HG02884 (cell line): ENCODE results near the gene RBM26.

Experiments
- ATAC-seq: cut with Tn5 transposase; IDR thresholded peaks from one replicate; pipeline ENCODE4 v1.9.1; 2021; ENCODE audit warnings: mild to moderate bottlenecking, moderate library complexity; ENCODE audit not compliant: unreplicated experiment

The RBM26 gene

DNA sequence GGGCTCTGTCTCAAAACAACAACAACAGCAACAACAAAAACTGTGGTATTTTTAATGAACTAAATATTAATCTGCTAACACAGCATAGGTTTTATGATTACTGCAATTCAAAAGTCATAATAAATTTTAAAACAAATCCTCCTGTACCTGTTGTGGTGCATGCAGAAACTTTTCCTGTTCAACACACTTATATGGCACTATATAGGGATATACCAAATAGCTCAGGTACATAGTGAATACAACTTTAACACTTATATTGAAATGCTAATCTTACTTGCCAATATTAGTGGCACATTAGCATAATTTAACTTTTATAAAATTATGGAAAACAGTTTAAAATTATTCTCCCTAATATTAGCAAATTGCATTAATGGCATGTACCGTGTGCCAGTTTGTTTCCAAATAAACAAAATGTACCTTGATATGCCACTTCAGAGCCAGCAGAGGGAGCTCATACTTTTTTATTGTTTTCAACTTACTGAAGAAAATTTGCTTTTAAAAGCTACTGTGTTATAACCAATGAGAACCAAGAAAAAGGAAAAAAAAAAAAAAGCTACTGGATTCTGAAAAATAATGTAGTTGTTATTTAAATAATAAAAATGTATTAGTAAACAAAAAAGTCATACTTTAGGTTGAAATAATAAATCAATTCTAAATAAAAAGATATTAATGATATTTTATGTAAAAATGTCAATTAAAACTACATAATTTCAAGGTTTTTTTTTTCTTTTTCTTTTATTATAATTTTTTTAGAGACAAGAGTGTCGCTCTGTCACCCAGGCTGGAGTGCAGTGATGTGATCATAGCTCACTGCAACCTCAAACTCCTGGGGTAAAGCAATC, 18.0 kb upstream of the RBM26 start:
- ATAC-seq: peak; percentile 82

DNA sequence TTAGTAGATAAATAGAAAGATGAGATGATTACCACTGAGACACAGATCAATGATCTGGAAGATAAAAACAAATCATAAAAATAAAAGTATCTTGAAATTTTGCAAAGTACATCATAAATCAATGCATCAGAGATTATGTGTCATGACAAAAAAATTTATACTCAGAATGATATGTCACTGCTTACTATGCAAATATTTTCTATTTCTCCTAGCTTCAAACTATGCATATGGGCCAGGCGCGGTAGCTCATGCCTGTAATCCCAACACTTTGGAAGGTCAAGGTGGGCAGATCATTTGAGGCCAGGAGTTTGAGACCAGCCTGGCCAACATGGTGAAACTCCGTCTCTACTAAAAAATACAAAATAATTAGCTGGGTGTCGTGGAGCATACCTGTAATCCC, 17.3 kb upstream of the RBM26 start:
- no peak for ATAC-seq

DNA sequence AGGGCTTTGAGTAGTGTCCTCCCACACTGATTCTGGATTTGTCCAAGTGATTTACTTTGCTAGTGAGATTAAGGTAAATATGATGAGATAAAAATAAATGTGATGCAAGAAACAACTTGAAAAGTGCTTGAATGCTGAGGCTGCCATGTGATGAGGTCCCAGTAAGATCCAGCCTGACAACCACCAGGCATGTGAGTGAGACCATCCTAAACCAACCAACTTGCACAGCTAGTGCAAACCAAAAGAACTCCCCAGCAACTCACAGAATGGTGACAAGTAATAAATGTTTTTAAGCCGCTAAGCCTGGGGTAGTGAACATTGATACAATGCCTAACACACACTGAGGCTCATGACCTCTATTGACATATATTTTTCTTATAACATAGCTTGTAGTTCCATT, 13.3 kb upstream of the RBM26 start:
- ATAC-seq: no peak

DNA sequence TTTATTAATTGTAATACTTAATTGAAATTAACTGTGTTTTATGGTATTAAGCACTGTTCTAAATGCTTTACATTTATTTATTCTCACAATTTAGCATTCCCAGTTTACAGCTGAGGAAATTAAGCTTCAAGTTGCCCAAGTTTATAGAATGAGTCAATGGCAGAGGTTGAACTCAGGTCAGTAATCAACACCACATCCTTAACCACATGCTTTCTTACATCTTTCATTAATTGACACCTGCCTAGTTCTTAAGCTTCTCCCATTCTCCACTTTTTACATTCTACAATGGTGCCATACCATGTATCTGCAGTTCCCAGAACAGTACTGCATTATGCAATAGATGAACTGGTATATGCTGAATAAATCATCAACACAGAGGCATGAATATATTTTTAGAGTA, 11.7 kb upstream of the RBM26 start:
- no peak for ATAC-seq

DNA sequence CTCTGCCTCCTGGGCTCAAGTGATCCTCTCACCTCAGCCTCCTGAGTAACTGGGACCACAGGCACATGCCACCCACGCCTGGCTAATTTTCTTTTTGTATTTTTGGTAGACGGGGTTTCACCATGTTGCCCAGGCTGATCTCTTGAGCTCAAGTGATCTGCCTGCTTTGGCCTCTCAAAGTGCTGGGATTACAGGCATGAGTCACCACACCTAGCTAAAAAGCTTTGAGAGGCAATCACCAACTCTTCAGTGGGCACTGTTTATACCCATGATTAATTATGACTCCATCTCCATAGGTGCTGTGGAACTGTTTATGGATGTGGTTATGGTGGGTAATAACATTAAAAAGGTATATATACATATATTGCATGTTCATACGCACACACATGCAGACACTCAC, 7.5 kb upstream of the RBM26 start:
- no peak for ATAC-seq

DNA sequence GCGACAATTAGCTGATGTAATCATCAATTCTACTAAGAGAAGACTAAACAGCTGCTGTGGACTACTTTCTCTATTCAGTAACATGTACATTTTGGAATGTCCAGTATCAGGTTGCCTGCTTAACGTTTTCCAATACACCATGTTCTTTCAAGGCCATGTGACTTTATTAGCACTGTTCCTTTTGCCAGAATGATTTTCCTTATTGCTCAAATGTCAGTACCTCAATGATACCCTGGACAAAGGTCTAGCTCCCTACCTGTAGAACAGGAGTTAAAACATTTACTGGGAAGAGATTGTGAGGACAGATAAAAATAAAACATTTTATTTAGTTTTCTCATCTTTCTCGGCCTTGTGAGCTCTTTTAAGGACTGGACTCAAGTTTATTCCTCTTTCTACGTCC, 3.8 kb upstream of the RBM26 start:
- ATAC-seq: no peak

DNA sequence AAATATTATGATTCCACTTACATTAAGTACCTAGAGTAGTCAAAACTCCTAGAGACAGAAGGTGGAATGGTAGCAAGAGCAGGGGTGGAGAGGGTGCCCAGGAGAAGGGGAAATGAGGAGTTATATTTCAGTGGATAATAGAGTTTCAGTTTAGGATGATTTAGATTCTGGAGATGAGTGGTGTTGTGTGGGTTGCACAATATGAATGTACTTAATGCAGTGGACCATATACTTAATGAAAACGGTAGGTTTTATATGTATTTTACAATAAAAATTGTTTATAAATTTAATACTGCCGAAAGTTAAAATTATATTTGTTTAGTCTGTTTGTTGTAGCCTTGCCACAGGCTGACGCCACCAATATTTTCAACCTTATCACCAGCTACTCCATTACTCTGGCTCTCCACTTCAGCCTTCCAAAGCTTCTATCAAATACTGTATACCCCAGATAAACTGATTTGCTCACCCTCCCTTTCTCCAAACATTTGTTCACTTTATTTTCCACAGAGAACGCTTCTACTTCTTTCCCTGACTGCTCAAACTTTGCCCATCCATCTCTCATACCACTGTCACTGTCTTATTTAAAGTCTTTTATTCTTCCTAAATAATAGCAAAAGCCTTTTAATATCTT, 1.4 kb upstream of the RBM26 start:
- no peak for ATAC-seq

DNA sequence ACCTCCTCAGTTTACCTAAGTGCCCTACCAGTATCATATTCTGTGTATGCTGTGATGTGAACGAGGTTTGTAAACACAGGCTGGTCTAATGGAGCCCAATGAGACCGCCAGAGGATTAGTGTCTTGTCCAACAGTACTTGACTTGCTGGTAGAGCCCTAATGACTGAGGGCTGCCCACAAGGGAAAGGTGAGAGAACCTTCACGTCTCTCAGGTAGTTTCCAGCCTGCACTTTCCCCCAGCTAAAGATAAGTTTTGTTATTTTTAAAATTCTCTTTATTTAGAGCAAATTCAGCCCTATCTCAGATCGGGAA, 498 bp upstream of the RBM26 start:
- peak; percentile 25 for ATAC-seq

DNA sequence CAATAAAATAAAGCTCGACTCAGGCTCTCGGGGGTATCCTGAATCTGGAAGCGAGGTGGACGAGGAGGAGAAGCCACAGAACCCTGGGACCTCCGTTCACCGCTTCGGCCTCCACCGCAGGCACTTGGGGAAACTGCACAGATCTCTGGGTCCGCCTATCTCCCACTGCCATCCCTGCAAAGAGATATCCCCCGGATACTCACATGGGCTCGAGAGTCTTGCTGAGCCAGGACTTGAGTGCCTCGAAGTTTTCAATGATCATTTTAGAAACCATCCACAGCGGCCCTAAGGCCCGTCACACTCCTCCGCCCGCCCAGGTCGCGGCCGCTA, 589 bp downstream of the RBM26 start:
- no peak for ATAC-seq

DNA sequence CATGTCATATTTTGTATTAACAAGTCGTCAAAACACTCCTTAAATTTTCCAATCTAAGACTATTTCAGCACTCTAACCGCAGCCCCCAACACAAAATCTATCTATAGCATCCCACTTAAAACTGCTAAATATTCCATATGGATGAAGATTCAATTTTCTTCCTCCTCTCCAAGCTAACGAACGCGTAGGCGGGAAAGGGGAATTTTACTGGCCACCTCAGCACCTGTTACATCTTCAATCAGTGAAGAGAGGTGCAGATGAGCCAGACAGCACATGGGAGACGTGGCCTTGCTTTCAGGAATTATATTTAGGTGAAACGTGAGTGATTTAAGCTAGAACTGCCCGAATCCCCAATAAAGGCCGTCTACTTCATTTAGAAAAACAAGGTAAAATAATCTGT, 1.1 kb downstream of the RBM26 start:
- ATAC-seq: no peak

DNA sequence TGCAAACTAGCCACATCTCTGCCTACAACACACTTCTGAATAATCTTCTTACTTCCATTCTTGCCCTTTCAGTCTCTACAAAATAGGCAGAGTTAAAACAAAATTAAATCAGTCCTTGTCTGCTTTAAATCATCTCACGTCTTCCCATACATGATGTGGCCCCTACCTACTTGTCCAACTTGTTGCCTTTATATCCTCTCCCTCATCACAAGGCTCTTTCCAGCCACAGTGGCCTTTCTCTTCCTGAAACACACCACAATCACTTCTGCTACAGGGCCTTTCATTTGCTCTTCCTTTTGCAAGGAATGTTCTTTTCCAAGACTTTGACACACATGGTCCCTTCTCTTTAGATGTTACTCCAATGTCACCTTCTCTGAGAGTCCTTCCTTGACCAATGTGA, 1.7 kb downstream of the RBM26 start:
- no peak for ATAC-seq

DNA sequence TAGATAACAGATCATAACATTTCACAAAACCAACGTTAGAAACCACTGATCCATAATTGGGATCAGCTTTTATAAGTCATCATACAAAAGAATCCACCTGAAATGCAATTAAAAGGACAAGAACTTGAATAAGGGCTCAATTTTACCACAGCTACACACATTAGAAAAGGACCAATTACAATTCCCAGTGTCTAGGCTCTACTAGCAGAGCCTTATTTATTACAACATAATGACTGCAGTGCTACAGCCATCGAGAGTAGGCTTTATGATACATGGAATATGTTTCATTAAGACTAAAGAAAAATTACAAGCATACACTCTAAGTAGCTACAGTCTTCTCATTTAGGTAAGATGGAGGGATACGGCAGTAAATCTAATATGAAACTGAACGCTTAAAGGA, 2.9 kb downstream of the RBM26 start:
- ATAC-seq: no peak

DNA sequence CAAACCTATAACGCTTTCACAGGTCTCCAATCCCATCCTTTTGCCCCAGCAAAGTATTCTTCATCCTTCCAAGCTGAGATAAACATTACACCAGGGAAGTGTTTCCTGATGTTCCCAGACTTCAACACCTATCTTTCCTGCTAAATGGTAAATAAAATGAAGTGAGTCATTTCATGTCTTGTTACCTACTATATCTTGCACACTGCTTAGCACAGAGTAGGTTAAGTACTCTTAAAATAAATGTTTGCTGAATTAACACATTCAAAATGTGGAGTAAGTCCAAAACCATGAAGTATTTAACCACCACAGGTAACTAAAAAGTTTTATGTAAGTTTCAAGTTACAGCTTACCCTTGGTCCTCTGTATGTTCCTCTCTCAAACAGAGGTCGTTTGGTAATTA, 3.4 kb downstream of the RBM26 start:
- ATAC-seq: no peak

DNA sequence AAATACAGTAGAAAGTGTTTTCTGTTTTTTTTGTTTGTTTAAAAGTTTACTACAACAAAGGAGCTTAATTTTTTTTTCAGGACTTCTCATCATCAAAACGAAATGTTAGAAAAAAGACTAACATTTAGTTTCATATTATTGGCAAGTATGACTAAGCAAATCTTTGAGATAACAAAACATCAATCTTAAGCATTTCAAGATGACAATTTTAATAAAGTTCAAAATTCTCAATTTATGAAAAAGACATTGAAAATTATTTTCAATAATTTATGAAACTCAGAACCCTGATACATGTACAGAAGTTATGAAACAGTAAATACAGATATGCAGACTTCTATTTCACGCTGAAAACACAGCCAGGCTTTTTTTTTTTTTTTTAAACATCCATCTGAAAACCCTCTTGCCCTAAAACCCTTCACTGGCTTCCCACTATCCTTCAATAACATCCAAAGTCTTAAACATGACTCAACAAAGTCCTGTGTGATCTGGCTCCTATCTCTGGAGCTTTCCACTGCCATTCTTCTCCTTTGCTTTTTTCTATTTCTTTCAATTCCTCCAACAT, 3.9 kb downstream of the RBM26 start:
- ATAC-seq: no peak

DNA sequence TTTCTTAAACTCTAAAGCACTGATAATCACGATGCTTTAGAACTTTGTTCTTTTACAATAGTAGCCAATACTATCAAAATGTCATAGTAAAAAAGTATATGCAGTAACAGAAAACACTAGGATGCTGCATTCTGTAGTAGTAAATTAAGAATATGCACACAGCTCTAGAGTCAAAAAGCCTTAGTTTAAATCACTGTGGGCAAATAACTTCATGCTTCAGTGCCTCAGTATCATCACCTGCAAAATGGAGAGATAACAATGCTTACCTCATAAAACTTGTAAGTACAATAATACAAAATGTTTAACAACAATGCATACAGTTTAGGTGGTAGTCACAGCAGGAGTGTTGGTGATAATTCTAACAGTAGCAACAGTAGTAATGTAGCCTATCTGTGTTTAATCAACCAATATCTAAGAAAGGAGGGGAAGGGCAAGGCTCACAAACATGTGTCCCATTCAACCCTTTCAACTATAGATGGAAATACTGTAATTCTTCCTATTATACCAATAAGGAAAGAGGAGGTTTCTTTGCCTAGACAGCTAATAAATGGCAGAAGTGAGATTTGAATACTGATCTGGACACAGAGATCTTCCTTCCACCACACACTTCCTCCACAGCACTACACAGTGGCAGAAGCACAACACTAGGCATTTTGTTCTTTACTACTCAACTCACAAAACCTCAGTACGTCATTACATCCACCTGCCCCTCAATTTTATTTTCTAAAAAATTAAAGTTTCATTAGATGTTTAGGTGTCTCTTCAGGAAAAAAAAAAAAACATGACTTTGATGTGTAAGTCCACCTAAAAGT, 4.6 kb downstream of the RBM26 start:
- peak; percentile 34 for ATAC-seq

DNA sequence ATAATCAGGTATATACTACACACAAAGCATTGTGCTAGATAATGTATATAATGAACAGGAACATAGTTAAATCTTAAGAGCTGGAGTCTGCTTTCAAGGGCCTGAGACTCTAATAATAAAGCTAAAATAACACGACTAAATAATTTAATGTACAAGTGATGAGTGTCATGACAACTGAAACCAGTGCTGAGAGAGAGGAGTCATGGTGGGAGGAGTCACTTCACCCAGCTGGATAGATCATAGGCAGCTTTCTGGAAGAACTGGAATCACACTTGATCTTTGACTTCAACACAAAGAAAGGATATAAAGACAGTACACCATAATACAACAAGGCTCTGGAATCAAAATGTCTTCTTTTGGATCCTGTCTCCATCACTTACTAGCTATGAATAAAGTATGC, 7.1 kb downstream of the RBM26 start:
- no peak for ATAC-seq

DNA sequence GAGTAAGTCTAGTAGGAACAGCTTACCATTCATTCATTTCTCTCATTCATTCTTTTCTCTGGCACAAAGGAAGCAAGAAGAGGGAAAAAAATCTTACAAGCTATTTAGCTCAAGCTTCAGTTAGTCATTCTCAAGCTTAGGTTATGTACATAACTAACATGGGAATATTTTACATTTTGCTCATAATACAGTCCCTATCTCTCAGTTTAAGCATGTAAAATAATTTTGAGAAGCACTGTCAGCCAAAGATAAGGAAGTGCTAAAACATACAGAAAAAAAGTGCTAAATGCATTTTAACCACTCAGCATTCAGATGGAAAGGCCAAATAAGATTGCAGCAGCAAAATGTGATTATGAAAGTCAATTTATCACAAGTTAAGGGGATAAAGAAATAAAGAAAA, 7.9 kb downstream of the RBM26 start:
- no peak for ATAC-seq

DNA sequence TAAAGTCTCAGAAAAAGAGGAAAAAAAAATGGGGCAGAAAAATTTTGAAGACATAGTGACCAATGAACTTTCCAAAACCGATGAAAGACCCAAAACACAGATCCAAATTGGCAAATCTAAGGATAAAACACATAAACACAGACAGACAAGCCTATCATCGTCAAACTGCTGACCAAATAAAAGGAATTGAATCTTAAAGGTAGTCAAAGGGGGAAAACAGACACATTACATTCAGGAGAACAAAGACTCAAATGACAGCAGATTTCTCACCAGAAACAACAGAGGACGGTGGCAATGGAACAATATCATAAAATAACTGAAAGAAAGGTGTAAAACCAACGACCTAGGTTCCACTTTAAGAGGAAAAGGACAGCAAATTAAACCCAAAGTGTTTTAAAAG, 10.2 kb downstream of the RBM26 start:
- ATAC-seq: no peak

DNA sequence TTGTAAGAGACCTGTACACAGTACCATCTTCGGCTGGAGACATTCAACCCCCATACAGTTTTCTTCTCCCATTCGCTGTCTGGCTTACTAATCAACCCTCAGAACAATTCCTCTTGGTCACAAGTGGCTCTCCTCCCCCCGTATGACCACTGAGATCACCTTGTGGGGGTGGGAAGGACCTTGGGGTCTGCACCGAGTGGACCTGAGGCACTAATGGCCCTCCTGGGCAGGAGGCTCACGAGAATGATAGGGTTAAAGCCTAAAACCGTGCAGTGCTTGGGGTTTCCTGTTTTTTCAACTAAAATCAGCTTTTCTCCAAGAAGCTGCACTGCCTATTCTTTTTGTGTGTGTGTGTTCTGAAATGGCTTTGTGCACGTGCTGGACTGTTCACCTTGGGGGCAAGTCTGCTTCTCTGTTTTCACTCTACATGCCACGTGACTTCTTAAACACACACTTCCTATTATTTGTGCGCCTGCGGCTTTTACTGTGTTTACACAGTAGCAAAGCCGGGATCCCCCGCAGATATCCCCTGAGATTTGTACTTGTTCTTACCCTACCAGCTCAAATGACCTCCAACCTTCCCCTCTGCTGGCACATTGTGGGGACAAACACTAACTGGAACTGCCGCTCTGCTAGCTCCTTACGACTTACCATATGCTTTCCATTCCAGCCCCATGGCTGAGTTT, 12.3 kb downstream of the RBM26 start:
- peak; percentile 49 for ATAC-seq

DNA sequence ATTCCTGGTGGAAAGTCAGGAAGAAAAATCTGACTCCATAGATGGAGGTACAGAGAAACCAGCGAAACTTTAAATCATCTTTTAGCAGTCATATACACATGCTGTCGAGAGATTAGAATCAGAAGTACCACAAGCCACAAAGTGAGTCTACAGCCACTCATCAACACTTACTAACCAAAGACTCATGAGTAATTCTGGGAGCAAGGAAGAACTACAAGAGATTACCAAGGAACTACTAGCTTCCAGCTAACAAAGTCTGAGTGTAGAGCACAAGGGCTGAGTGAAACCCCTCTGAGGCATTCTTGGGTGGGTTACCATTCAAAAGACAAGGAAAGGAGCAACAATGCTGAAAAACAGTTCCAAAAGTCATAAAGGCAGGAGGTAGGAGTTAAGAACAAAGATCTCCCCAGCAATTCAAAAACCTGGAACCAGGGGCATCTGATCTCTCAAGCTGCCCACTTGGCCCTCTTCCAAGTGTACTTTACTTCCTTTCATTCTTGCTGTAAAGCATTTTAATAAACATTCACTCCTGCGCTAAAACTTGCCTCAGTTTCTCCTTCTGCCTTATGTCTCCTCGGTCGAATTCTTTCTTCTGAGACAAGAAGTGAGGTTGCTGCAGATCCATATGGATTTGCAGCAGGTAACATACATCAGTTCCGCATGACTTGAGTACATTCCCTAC, 13.0 kb downstream of the RBM26 start:
- ATAC-seq: peak; percentile 81

DNA sequence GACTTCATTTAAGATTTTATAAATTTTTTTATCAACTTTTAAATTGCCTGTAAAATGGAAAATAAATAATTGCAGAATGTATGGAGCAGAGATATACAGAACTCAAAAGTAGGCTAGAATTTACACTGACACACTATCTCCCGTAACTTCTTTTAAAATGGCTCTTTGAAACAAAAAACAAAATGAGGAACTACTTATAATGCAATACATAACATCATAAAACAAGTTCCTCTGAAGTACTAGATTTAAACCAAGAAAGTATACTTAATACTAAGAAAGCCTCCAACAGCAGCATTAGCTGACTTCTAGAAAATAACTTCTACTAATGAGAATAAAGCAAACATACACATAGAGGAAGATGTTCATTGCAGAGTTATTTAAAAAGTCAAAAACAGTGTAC, 17.0 kb downstream of the RBM26 start:
- no peak for ATAC-seq
